Posterior vena cava (tissue), 2 donors: ENCODE data around the gene TRAPPC10. TPM values are rescaled to one million over a fixed set of nuclear protein-coding genes. Genes with fewer than 3 reads are reported as not detected.
A peak's percentile ranks its signal among the peaks of the same experiment; 100 is the strongest.

Experiments used
- DNase-seq: peaks from one replicate; pipeline ENCODE4 v3.0.0-alpha.2; 2020; ENCODE audit warnings: low spot score
- intact Hi-C, 2 donors: fragments of 100-400 bp; cut with DNase I; formaldehyde crosslinking; loops; one replicate each; pipeline versions ENCODE4 v1.14.1 to v1.14.2; 2022 to 2023
- total RNA-seq, 2 donors: library from RNA; stranded (reverse); fragmentation: NEBNext Ultra II Directional; extraction: Animal tissue kit (Norgen Biotek cat#: 25700); gene quantifications; one replicate each; pipeline ENCODE4 v1.2.1, GENCODE V29; 2021
- donor health status: DM: yes; HTN: yes; CAD: no.
- donor health status: DM: yes; HTN: yes; CAD: no.

Gene TRAPPC10
- total RNA-seq, 2 donors from 2014 or later = 26.7 to 30.3 TPM

DNA sequence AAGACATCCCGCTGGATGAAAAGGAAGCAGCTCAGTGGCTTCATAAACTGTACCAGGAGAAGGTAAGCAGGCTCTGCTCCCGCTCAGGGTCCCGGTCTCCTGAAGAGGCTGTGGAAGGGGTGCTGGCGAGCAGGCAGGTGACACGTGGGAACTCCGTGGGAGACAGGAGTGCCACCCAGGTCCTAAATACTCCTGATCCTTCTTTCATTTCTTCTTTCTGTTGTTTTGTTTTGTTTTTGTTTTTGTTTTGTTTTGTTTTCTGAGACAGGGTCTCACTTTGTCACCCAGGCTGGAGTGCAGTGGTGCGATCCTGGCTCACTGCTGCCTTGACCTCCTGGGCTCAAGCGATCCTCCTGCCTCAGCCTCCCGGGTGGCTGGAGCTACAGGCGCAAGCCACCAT, 34.0 kb upstream of the TRAPPC10 start:
- DNase-seq = no peak
- intact Hi-C loops = loop anchor here in 1 of 2 donors (5.0 kb wide), 1 partner anchor 1091 kb away; no protein-coding TSS in a partner anchor

DNA sequence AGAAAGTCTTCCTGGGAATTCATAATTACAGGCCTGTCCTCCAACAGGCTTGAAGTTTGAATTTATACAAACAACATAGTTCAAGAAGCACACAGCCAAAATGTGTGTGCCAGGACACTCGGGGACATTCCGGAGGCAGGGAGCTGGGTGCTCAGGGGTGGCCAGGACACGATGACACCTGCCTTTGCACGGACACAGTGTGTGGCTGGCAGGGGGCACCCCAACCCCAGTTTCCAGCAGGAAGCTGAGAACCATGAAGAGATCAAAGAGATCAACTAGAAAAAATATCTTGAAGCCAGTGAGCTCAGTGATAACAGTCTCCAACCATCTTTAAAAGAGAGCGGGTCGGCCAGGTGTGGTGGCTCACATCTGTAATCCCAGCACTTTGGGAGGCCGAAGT, 32.5 kb upstream of the TRAPPC10 start:
- intact Hi-C loops = loop anchor here (5.0 to 10.0 kb wide), 2 partner anchors 55 to 1092 kb away; no protein-coding TSS in a partner anchor
- no peak for DNase-seq

DNA sequence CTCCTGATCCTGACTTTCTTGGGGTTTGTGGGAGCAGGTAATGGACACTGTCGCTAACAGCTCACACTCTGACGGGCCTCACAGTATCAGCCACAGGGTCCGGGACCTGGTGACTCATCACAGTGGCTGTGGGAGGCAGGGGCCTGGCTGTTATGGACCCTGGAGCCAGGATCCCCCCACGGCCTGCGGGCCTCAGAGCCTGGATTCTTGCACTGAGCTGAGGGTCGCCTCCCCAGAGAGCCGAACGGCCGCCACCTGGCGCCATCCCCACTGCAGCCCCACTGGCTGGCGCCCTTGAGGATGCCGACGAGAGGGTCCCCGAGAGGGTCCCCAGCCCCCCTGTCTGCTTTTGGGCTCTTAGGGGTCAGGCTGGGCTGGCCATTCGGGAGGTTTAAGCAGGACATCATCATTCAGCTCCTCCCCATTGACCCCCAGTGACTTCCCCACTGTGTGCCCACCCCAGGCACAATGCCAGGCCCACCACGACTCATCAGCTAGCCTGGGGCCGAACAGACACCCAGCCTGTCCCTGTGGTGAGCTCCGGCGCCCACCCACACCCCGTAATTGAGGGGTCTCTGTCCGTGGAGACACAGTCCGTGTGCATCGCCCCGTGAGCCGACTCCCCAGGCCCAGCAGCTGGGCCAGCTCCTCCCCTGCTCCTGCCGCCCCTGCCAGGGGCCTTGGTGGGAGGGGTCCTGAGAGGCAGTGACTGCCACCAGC, 30.8 kb upstream of the TRAPPC10 start:
- intact Hi-C loops = loop anchor here in 1 of 2 donors (10.0 kb wide), 1 partner anchor 57 kb away; no protein-coding TSS in a partner anchor
- DNase-seq = no peak

DNA sequence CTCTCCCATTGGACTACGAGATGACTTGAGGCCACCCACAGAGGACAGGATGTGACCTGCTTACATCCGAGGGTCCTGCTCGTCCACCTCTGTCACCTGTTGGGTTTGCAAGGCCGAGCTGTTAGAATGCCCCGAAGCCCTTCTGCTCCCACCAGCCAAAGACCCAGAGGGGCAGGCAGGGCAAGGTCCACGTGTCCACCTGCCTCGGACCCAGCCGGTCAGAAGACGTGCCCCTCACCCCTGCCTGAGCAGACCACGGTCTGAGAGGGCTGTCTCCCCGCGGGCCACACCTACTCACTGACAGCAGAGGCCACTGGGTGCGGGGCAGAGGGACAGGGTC, 30.3 kb upstream of the TRAPPC10 start:
- no peak for DNase-seq
- intact Hi-C loops = loop anchor here in 1 of 2 donors (10.0 kb wide), 1 partner anchor 57 kb away; no protein-coding TSS in a partner anchor

DNA sequence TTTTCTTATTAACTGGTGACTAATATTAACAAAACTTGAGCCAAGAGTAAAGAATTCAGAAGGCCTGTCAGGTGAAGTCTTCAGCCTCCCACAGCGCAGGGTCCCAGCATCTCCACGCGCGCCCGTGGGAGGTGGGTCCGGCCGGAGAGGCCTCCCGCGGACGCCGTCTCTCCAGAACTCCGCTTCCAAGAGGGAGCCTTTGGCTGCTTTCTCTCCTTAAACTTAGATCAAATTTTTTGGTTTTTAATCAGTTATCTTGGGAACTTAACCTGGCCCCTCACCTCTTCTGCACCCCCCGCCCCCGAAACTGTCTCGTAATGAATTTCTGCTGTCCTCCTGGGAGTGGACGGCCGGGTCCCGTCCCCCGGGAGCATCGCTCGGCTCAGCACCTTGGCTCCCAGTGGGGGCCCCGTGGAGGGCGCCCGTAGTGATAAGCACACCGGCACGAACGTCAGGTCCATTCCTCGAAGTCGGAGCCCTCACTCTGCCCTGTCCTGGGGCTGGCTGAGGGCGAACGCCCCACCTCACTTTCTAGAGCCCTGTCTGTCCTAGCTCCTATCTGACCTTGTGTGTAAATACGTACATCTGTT, 29.5 kb upstream of the TRAPPC10 start:
- DNase-seq = no peak
- intact Hi-C loops = loop anchor here in 1 of 2 donors (10.0 kb wide), 1 partner anchor 58 kb away; no protein-coding TSS in a partner anchor

DNA sequence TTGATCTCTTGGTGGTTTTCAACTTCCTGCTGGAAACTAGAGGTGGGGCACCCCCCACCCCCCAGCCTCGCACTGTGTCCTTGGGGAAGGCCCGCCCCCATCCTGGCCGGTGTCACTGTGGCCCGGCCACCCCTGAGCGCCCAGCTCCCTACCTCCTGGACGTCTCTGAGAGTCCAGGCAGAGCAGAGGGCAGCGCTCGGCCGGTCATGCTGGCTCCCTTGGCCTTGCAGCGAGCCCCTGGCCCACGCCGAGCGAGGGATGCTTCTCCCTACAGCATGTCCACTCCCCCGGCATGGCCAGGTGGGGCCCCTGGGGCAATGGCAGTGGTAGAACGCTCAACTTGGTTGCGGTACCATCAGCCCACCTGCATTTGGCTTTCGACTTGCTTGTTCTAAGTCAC, 28.7 kb upstream of the TRAPPC10 start:
- DNase-seq = no peak
- intact Hi-C loops = loop anchor here in 1 of 2 donors (10.0 kb wide), 1 partner anchor 59 kb away; no protein-coding TSS in a partner anchor

DNA sequence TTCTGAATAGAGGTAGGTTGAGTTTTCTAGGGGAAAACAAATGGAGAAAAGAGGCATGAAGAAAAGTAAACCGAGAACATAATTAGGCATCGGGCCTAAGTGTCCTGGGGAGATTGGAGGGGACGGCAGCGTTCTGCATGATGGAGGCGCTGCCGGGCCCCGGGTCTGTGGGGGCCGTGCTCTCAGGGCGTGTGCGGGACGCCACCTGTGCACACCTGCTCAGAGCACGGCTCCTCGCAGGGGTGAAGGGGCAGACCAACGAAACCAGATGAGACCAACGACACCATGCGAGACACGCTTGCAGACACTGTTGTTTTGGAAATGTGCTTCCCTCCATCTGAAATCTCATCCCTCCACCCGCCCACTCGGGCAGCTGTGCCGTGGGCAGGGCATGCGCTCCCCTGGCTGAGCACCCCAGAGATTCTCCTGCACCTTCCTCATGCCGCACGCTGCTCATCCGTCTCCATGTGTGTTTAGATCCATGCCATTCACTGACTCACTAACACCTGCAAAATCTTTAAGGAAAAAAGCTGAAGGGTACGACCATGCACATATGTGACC, 28.2 kb upstream of the TRAPPC10 start:
- no peak for DNase-seq
- intact Hi-C loops = loop anchor here in 1 of 2 donors (10.0 kb wide), 1 partner anchor 59 kb away; no protein-coding TSS in a partner anchor

DNA sequence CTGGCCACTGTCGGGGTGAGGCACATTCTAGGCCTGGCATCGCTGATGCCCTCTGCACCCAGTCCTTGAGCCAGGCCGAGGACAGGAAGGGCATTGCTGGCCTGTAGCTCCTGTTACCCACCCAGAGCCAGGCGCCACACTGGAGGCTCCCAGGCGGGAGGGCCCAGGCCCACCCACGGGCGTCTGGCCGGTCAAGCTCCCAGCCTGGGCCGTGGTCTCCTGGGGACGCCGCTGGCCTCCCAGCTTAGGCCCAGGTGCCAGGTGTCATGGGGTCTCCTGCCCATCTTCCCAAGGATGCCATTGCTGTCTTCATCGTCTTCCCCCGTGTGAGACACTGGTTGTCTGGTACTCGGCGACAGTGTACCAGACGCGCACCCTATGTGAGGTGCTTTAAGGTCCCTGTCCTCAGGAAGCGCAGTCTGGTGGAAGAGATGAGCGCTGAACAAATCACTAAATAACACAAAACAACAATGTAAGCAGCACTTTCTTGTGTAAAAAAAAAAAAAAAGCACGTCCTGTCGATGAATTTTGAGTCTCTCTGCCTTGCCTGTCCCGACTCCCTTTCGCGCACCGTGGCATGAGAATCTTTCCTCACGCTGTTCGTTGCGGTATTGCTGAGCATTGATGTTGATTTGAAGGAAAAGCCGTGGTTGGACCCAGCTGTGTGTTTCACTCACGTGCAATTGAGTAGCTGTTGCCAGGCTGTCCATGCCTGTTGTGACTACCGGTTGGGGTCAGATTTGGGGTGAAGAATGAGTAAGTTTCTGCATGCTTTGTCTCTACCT, 27.0 kb upstream of the TRAPPC10 start:
- intact Hi-C loops = loop anchor here in 1 of 2 donors (10.0 kb wide), 1 partner anchor 60 kb away; no protein-coding TSS in a partner anchor
- DNase-seq = no peak

DNA sequence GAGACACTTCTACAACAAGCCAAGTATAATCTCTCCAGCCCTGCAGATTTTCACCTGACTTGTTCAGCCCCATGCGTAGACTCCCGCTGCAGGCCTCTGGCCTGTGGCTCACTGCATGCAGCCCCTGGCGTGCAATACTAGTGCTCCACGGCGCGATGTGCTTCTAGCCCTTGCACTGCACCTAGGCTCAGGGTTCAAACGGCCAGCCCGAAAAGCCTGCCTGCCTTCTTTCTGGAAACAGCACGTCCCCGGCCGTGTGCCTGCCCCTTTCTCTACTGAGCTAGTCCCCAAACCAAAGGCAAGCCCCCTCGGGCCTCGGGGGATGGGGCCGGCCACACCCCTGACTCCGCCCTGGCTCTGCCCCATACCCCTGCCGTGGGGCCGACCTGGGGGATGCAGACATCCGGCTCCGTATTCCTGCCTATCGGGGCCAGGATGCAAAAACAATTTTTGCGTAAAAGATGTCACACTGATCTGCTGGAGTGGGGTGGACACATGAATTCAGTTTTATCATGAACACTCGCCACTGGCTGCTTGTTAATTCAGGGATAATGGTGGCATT, 26.3 kb upstream of the TRAPPC10 start:
- peak; percentile 76 for DNase-seq
- intact Hi-C loops = loop anchor here in 1 of 2 donors (10.0 kb wide), 1 partner anchor 61 kb away; no protein-coding TSS in a partner anchor

DNA sequence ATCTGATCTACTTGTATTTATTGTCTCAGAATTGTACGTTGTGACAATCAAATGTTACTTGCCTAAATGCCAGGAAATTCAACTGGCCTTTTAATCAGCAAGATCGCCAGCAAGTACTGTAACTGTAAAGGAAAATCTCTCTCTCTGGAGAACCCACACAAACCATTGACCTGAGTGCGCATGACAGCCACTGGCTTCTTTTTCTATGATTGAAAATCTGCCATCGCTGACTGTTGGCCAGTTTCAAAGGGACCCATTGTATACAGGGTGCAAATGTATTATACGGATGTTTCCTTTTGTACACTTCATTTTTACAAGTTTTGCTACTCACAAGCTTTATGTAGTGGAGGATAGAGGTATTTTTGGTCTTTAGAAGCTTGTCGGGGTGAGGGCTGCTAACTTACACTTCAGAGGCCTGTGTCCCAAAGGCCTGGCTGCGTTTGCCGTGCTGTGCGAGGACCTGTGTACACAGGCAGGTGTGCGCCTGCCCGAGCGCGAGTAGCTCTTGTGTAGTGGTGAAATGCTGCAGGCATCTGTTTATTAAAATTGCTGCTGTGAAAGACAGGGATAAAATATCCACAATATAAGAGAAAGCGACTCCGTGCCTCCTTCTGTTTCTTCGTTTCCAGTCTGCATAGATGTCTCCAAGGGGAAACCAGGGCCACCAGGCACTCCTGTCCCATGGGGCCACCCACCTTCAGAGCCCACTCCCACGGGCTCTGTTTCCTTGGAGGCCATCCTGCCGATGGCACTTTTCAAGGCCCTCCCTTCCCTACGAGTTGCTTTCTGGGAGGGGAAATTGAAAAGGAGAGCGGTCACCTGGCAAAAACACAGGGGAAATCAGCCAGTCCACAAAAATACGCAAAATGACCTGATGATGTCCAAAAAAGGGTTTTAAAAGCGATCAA, 25.3 kb upstream of the TRAPPC10 start:
- intact Hi-C loops = loop anchor here in 1 of 2 donors (10.0 kb wide), 1 partner anchor 62 kb away; no protein-coding TSS in a partner anchor
- DNase-seq = no peak

DNA sequence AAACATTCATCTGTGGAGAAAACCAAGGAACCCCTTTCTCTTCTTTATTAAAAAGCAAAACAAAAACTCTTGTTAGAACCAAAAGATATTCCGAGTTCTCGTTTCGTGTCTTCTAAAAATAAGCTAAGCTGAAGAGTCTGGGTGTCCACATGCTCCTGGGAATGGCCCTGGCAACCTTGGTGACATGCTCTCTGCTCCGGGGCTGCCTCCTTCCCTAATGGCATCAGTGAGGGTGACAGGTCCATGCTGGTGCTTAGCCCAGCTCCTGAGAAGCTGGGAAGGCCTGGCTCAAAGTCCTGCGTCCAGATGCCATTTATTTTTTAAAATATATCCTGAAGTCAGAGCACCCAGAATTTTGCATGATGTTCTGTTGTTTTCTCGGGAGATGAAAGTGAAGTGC, 24.6 kb upstream of the TRAPPC10 start:
- intact Hi-C loops = loop anchor here in 1 of 2 donors (10.0 kb wide), 1 partner anchor 63 kb away; no protein-coding TSS in a partner anchor

DNA sequence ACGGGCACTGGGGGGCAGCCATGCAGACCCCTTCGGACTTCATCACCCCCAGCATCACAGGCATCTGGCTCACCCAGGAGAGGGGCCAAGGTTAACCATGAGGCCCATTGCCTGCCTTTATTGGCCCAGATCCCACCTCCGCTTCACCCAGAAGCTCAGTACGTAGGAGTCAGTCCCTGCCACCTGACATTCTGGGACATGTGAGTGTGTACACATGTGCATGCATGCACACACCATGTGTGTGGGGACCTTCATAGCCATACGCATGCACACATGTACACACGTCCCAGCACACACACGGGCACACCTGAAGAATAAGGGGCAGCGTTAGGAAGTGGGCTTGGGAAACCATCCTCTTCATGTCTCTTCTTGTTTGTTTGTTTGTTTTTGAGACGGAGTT, 24.1 kb upstream of the TRAPPC10 start:
- no peak for DNase-seq
- intact Hi-C loops = loop anchor here in 1 of 2 donors (10.0 kb wide), 1 partner anchor 63 kb away; no protein-coding TSS in a partner anchor

More for the DNA sequence above, 24.6 kb upstream of the TRAPPC10 start:
- DNase-seq = no peak

DNA sequence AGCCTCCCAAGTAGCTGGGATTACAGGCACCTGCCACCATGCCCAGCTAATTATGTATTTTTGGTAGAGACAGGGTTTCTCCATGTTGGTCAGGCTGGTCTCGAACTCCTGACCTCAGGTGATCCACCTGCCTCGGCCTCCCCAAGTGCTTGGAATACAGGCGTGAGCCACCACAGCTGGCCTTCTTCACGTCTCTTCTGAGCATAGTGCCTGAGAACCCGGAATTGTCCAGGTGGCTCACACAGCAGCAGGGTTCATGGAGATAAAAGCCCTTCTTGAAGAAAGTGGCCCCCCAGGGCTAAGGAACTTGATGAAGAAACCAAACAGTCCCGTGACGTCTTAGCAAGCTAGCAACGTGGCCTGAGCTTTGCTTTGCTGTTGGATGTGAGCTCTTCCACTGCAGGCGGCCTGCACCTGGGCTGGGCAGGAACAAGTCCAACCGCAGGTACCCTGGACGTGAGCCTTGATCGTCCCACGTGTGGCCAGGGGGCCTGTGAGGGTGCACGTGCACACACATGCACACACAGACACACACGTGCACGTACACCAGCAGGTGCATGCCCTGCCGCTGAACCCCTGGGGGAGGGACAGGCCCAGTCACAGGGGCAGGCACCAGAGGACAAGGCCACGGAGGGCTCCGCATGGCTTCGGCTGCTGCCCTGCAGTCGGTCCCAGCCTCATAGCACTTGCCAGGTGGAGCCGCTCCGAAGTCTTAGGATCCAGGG, 23.4 kb upstream of the TRAPPC10 start:
- peak; percentile 76 for DNase-seq
- intact Hi-C loops = loop anchor here in 1 of 2 donors (10.0 kb wide), 1 partner anchor 64 kb away; no protein-coding TSS in a partner anchor

DNA sequence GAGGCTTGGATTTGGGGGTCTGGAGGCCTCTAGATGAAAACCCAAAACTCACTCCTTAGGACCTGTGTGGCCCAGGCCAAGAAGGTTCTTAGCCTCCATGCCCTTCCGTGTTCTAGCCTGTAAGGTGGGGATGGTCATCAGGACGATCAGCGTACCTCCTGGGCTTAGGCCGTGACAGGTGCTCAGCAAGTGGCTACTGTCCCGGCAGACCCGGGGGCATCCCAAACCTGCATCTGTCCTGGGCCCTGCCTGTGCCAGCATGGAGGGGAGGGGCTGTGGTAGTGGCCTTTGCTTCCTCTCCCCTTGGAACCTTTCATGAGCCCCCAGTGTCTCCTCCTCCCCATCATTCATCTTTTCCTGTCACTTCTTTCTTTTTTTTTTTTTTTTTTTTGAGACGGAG, 22.7 kb upstream of the TRAPPC10 start:
- DNase-seq = no peak
- intact Hi-C loops = loop anchor here in 1 of 2 donors (10.0 kb wide), 1 partner anchor 65 kb away; no protein-coding TSS in a partner anchor

DNA sequence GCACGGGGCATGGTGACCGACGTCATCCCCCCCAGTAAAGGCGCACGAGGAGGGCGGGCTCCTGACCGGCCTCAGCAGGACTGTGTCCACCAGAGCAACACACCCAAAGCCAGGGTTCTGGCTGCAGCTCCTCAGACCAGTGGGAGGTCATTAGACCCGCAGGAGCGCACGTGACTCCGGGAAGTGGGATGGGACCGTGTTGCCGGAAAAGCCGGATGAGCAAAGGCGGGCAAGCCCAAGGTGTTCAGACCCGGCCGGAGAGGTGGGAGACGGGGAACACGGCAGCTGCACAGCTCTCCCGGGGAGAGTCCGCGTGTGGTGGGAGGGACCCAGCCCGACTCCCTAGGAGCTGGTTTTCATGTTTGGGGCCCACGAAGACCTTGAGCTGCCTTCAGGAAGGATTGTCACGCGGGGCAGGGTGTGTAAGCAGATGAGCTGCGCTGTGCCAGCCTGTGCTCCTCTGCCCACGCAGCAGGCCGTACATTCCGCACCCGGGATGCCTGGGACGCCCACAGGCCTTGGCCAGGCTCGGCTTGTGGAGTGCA, 20.6 kb upstream of the TRAPPC10 start:
- peak; percentile 81 for DNase-seq
- intact Hi-C loops = no loop called here

DNA sequence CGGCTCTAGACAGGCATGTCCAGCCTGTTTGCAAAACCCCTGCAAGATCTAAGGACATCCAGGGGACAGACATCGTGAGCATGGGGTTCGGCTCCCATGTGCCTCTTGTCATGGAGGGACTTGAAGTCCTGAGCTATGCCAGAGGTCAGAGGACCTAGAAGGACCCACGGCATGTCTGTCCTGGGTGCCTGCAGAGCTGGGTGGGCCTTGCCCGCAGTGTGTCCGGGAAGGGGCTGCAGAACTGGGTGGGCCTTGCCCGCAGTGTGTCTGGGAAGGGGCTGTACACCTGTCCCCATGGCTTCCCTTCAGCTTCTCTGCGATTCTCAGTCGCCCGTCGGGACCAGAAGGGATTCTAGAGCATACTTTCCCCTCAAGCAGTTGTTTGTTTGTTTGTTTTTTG, 20.0 kb upstream of the TRAPPC10 start:
- intact Hi-C loops = no loop called here
- DNase-seq = no peak
